IMR-90 (cell line): Measurements from ENCODE around the gene PARK7.

ENCODE experiments used
- CEBPB ChIP-seq: IDR thresholded peaks from 2 replicates; pipeline ENCODE4 v1.6.1; 2012; ENCODE audit warnings: low read depth, low read length, improper control_type of control experiment
- FOS ChIP-seq: fragments of 150-350 bp; IDR thresholded peaks from 2 replicates; pipeline ENCODE4 v1.6.1; 2016; ENCODE audit warnings: low read depth, low read length
- POLR2A ChIP-seq: IDR thresholded peaks from 2 replicates; pipeline ENCODE4 v1.6.1; 2012; ENCODE audit warnings: mild to moderate bottlenecking, low read depth, low read length
- RAD21 ChIP-seq: IDR thresholded peaks from 2 replicates; pipeline ENCODE4 v1.6.1; 2012; ENCODE audit warnings: low read length, improper control_type of control experiment
- RCOR1 ChIP-seq: IDR thresholded peaks from 2 replicates; pipeline ENCODE4 v1.6.1; 2012; ENCODE audit warnings: mild to moderate bottlenecking, low read length, improper control_type of control experiment; ENCODE audit not compliant: insufficient replicate concordance
- TF ChIP-seq, protein P1 (sequence below): conservative IDR thresholded peaks from 2 replicates; pipeline ENCODE4 v1.5.1; 2012; ENCODE audit warnings: mild to moderate bottlenecking, low read depth, low read length, improper control_type of control experiment
- TF ChIP-seq, protein P2 (sequence below): fragments of 150-350 bp; IDR thresholded peaks from 2 replicates; pipeline ENCODE4 v1.6.1; 2017; ENCODE audit warnings: mild to moderate bottlenecking, antibody characterized with exemption, low read length, low read depth

DNA sequence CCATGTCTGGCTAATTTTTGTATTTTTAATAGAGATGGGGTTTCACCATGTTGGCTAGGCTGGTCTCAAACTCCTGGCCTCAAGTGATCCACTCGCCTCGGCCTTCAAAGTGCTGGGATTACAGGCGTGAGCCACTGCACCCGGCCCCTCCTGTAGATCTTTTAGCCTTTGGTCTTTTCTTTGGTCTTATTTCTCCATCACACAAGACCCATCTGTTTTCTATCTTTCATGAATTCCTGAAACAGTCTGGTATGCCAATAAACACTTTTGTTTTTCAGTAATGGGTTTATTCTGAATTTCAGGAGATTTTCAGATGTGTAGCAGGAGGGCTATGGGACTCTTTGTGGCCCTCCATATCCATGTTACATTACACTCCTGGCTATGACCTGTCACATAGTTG, 41.4 kb downstream of the PARK7 start:
- TF ChIP-seq, protein P1, sequence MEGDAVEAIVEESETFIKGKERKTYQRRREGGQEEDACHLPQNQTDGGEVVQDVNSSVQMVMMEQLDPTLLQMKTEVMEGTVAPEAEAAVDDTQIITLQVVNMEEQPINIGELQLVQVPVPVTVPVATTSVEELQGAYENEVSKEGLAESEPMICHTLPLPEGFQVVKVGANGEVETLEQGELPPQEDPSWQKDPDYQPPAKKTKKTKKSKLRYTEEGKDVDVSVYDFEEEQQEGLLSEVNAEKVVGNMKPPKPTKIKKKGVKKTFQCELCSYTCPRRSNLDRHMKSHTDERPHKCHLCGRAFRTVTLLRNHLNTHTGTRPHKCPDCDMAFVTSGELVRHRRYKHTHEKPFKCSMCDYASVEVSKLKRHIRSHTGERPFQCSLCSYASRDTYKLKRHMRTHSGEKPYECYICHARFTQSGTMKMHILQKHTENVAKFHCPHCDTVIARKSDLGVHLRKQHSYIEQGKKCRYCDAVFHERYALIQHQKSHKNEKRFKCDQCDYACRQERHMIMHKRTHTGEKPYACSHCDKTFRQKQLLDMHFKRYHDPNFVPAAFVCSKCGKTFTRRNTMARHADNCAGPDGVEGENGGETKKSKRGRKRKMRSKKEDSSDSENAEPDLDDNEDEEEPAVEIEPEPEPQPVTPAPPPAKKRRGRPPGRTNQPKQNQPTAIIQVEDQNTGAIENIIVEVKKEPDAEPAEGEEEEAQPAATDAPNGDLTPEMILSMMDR, result no peak
- TF ChIP-seq, protein P2, sequence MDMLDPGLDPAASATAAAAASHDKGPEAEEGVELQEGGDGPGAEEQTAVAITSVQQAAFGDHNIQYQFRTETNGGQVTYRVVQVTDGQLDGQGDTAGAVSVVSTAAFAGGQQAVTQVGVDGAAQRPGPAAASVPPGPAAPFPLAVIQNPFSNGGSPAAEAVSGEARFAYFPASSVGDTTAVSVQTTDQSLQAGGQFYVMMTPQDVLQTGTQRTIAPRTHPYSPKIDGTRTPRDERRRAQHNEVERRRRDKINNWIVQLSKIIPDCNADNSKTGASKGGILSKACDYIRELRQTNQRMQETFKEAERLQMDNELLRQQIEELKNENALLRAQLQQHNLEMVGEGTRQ, result no peak
- TF ChIP-seq CEBPB (no peak), FOS (no peak), POLR2A (no peak), RAD21 (no peak), RCOR1 (no peak)
